ELF-1 (cell line): ENCODE results near the gene TTC5.
"Not testable (repeated sequence)": the region's sequence is repeated elsewhere in the genome, so short reads cannot be mapped to it uniquely, and the experiment has no call there.

Experiments used
- DNase-seq: peaks from one replicate; pipeline ENCODE4 v3.0.0-alpha.2; 2016; ENCODE audit warnings: low read depth, low spot score

The TTC5 gene, protein sequence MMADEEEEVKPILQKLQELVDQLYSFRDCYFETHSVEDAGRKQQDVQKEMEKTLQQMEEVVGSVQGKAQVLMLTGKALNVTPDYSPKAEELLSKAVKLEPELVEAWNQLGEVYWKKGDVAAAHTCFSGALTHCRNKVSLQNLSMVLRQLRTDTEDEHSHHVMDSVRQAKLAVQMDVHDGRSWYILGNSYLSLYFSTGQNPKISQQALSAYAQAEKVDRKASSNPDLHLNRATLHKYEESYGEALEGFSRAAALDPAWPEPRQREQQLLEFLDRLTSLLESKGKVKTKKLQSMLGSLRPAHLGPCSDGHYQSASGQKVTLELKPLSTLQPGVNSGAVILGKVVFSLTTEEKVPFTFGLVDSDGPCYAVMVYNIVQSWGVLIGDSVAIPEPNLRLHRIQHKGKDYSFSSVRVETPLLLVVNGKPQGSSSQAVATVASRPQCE

DNA sequence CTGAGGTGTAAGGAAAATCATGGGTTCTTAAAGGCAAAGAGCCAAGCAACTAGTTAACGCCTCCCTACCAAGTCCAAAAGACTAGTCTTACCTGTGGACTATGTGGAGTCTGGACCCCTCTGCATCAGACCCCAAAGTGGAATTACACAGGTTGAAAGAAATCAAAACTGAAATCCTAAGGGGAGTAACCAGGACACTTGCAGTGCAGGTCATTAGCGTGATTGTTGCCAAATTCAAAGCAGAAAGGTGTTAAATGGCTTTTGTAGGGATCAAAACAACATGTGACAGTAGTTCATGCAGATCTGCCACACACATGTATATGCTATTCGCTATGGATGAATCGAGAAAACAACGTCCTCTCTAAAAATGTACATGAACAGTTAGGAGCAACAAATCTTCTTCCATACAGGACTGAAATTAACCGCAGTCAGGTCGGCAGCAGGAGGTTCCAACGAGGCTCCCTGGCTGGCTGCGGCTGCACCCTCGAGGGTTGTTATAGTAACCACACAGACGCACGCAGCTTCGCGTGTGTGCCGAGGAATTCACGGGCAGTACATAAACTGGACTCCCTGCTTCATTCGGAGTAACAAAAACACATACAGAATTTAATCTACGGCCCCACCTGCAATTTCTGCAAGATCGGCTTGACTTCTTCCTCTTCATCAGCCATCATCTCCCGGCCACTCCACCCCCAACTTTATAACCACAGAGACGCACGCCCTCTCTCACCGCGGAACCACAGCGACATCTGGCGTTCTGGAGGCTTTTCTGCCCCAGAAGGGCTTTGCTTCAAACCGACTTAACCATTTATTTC, at the start of gene TTC5:
TSS of gene TTC5 (minus strand) at position 687 of the 814 bp plus-strand sequence. CDS start at position 673, 14 bp downstream.
- peak; percentile 88 for DNase-seq

DNA sequence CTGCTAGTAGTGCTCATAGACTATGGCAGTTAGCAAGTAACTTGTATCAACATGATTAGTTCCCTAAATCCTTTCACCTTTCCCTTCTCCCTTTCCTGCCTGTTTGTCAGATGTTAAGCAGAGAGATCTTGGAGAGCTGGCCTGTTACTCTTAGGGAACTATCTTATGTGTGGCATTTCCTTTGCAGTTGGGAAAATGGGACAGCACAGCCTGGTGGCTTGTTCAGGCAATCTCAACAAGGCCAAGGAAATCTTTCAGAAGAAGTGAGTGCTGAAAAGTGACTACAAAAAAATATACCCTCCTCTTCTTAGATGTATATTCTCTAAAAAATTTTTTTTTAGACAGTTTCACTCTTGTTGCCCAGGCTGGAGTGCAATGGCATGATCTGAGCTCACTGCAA, 45.1 kb upstream of the TTC5 start:
- no peak for DNase-seq

DNA sequence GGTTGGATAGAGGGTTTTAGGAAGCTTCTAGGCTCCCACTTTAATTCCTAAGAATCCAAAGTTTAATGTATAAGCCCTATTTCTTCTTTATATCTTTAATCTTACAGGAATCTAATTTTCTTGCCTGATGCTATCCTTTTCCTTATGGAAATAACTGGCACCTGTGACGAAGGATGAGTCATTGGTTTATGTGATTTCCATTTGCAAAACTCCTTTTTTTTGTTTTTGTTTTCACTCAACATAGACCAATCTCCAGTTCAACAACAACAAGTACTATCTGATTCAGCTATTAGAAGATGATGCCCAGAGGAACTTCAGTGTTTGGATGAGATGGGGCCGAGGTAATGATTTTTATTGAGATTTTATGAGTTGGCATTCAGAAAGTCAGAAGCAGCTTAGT, 44.5 kb upstream of the TTC5 start:
- DNase-seq, result no peak

DNA sequence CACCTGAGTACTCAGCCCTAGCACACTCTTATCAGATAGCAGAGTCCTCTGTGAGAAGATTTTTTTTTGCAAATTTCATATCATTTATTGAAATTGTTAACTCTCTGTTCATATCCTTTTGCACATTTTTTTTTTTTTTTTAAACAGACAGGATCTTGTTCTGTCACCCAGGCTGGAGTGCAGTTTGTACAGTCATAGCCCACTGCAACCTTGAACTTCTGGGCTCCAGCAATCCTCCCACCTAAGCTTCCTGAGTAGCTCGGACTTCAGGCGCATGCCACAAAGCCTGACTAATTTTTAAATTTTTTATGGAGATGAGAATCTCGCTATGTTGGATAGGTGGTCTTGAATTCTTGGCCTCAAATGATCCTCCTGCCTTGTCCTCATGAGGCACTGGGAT, 42.0 kb upstream of the TTC5 start:
- DNase-seq, result no peak

DNA sequence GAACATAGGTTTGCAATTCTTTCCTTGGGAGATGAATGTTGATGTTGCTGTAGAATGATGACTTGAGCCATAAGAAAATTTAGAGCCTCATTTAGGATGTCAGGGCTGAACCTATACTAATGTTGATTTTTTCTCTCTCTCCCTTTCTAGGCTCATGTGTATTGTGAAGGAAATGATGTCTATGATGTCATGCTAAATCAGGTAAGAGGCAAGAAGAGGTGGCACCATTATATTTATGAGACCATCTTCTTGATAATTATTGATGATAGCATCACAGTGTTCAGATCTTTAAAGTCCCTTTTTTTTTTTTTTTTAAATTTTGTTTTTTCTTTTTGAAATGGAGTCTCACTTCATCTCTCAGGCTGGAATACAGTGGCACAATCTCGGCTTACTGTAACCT, 41.0 kb upstream of the TTC5 start:
- DNase-seq, result no peak

DNA sequence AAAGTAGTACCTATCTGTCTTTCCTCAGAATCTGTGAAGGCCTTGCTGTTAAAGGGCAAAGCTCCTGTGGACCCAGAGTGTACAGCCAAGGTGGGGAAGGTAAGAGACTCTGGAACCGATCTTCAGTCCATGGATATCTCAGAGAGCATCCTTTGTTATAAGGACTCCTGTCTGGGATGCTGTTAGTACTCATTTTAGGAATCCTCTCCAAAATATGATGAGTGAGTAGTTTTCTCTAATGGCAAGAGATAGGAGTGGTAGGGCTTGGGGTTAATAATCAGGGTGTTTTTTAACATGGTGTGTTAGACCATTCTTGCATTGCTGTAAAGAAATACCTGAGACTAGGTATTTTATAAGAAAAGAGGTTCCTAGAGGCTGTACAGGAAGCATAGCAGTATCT, 39.6 kb upstream of the TTC5 start:
- no peak for DNase-seq

DNA sequence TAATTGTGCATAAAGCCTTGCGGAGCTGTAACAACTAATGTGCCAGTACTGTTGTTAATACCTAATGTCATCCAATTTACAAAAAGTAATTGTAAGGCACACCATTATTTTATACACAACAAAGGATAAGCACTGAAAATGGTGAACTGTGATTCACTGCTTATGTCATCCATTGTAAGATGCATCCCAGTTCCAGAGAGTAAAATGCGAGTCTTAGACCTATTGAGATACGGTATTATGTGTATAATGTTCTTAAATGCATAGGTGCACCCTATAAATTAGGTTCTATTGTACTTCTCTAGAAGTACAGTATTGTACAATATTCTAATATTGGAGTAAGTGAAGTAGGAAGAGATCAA, 38.1 kb upstream of the TTC5 start:
- DNase-seq, result no peak

DNA sequence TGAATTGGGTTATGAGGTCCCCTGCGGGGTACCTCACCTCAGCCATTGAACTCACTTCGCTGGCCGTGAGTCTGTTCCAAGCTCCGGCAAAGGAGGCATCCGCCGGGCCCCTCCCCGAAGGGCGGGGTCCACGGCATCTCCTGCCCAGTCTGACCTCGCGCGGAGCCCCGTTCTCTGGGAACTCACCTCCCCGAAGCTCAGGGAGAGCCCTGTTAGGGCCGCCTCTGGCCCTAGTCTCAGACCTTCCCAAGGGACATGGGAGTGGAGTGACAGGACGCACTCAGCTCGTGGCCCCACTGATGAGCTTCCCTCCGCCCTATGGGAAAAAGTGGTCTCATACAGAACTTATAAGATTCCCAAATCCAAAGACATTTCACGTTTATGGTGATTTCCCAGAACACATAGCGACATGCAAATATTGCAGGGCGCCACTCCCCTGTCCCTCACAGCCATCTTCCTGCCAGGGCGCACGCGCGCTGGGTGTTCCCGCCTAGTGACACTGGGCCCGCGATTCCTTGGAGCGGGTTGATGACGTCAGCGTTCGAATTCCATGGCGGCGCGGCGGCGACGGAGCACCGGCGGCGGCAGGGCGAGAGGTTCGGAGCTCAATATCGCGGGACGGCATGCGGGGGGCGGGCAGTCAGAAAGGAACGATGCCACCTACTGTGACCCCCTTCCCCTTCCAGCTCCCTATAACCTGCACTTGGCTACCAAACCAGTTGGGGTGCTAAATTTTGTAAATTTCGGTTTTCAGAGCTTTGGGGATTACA, 37.5 kb upstream of the TTC5 start, which contains the start of gene PARP2:
TSS of gene PARP2 (plus strand) at position 544 of the 770 bp plus-strand sequence. CDS start at position 551, 7 bp downstream.
- peak; percentile 100 for DNase-seq

DNA sequence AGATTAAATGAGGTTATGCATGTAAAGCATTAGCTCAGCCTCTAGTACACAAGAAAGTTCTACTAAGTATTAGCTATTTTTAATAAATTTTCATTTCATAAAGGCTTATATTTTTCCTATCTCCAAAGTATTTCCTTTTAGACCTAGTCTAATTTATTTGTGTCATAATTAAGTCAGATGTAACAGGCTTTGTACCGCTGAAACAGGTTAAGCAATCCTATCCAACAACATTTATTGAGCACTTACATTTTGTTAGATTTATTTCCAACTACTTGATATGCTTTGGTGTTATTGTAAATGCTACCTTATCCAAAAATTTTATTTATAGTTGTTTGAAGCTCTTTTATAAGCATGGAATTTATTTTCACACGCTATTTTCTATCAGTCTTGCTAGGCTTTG, 35.9 kb upstream of the TTC5 start:
- no peak for DNase-seq

DNA sequence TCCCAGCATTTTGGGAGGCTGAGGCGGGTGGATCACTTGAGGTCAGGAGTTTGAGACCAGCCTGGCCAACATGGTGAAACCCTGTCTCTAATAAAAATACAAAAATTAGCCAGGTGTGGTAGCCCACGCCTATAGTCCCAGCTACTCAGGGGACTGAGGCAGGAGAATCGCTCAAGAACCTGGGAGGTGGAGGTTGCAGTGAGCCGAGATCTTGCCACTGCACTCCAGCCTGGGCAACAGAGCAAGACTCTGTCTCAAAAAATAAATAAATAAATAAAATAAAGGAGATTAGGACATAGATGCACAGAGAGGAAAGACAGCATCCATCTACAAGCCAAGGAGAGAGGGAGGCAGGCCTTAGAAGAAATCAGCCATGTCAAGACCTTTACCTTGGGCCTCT, 35.3 kb upstream of the TTC5 start:
- not testable (repeated sequence) for DNase-seq

DNA sequence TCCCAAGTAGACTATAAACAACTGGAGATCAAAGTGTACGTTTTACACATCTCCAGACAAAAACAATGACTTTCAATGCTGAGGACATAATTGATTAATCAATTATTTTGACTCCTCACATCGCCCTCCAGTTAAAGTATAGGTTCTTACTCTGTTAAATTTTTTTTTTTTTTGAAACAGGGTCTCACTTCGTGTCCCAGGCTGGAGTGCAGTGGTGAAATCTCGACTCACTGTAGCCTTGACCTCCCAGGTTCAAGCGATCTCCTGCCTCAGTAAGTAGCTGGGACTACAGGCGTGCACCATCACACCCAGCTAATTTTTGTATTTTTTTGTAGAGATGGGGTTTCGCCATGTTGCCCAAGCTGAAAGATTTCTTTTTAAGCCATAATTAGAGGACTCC, 28.3 kb upstream of the TTC5 start:
- DNase-seq, result no peak

DNA sequence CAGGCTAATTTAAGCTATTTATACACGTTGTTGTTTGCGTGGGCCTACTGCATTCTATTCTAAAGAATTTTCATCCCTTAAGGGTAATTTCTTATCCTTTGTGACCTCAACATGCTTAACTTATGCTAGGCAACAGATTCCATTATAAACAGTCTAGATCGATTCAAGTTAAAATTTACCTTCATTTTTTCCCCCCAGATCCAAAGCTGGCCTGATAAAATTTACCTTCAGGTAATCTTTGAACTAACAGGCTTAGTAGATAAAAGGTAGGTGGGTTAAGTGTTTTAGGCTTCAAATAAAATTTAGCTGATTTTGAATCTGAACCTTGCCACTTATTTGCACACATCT, 27.7 kb upstream of the TTC5 start:
- no peak for DNase-seq

DNA sequence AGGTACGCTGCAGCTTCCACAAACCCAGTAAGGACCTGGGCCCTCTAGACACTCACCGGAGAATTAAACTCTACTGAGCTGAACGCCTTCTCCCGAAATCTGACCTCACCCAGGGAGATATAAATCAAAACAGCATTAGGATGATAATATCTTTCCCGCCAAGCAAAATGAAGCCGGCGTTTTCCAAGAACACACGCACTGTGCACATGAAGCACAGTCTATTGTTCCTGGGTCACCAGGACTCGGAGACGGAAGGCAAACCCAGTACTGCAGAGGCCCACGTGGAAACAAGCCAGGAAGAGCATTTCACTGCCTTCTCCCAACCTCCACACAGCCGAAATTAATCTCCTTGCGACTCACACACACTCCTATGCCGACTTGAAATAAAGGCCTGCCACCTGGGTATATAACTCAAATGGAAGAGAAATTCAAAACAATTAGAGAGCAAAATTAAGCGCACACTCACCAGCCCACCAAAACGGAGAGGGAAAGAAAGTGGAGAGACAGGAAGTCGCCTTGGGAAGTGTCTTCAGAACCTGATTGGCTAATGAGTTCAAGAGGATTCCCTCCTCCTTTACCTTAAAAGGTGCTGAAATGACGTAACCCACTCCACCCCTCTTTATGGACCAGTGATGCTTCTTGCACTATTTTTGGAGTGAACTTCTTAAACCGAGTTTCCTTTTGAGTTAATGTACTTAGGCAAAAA, 27.2 kb upstream of the TTC5 start, which contains the start of gene CCNB1IP1:
TSS of gene CCNB1IP1 (minus strand) at position 492 of the 706 bp plus-strand sequence. CDS start 16,756 bp downstream, outside the sequence.
- peak; percentile 83 for DNase-seq

DNA sequence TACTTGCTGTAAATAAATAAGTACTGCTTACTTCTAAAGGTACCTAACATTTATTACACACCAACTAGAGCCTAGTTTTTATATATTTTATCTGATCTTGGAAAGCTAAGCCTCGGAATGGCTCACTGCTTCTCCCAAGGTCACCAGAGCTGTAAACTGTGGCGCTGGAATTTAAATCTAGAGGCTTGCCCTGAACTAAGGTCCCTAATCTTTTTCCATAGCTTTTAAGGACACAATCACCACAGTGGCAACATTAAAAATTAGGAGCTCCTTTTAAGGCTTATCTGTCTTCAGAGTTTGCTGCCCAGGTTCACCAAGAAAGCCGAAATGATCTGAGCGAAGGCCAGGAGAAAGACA, 26.7 kb upstream of the TTC5 start:
- no peak for DNase-seq

DNA sequence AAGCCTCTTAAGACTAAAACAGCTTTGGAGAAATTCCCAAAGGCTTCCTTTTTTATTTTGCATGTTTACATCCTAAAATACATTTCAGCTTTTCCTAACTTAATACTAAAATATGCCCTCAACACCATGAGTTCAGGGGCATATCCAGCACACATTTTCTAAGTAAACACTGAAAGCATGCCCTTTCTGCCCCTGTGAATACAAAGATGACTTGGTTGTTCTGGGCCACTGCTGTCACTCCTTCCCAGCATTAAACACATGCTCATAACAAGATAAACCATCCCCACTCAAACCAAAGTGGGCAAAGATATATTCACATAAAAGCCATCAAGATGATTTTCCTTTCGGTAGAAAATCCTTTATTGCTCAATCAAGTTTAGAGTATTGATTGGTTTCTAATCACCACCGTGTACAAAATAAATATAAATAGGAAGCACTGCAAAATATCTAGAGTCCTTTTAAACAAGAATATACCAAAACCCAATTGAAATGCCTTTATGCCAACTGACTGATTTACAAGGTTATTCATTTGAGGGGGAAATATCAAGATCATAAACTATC, 25.4 kb upstream of the TTC5 start:
- DNase-seq, result no peak

DNA sequence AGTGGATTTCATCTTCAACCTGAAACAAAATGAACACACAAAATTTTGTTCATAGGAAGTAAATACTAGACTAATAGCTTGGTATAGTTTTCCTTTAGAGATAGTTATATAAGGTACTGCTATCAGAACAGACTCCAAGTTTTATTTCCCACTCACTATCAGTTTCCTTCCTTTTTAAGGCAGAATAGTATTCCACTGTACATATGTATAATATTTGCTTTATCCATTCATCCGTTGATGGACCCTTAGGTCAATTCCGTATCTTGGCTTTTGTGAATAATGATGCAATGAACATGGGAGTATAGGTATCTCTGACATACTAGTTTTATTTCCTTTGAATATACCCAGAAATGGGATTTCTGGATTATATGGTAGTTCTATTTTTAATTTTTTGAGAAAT, 23.6 kb upstream of the TTC5 start:
- no peak for DNase-seq

DNA sequence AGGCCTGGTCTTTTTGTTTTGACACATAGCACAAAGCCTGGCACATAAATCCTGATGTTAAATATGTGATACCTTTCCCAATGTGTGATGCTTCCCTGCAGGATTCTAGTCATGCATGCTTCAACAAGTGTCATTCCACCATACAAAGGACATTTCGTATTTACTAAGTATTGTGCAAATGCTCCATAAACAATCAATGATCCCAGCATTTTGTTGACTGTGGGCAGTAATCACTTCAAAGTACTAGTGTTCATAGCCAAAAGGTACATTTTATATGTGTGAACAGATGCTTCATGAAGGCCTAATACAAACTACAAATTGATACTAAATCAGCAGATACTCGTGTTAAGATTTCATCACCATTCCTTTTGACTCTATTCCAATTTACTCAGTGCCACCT, 23.0 kb upstream of the TTC5 start:
- no peak for DNase-seq

DNA sequence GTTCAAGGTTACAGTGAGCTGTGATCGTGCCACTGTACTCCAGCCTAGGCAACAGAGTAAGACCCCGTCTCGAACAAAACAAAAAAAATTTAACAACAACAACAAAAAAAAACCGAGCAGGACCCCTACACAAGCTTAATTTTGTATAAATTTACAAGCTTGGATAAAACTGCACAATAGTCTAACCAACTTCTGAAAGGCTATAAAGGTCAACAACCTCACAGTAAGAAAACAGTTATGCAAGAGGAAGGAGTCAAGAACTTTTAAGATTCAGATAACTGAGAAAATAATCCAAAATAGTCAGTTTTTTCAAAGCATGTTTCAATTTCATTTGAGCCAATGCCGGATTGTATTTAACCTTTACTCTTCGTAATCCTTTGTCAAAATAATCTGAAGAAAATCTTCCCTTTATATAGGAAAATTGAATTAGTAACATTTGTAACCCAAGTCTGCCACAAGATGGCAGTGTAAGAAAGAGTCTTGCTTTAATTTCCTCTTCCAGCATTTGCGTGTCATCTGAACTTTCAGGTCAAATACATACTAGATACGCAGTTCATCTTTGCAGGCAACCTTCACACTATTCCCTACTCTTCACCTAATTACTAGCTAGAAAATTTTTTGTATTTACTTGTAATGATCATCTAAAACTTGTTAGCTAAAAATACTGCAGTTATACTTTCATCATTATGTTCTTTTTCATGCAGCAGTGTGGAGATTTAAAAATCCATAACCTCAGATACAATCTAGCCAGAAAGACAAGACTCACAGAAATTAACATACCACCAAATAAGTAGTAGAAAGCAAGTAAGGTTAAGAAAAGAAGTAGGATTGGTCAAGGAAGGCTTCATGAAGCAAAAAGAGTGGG, 21.5 kb upstream of the TTC5 start:
- no peak for DNase-seq

DNA sequence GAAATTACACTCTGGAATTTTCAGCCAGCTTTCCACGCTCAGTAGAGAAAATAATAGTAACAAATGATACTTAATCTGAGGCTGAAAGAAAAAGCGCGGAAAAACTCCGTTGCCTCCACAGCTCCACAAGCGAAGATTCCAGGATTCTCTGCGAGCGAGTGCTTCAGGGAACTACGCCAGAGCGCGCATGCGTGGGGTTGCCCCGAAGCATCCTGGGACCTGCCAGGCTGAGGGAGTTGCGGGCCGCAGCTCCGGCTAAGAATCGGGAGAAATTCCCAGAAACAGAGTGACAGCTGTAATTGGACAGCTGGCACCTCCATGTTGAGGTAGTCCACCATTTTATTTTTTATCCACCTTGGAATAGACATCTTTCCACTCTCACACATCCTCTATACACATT, 12.0 kb upstream of the TTC5 start:
- DNase-seq, result no peak

DNA sequence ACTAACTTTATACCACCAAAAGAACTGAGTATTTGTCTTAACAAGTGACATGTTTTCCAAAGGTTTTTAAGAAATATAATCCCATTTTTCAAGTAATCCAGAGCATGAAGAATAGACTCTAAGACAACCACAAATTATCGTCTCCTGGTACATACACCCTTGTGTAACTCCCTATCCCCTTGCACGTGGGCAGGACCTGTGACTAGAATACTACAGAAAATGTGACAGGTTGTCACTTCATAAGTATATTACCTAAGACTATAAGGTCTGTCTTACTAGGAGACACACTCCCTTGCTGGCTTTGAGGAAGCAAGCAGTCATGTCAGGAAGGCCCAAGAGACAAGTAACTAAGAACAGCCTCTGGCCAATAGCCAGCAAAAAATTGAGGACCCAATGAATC, 8.3 kb upstream of the TTC5 start:
- no peak for DNase-seq
